Activated T-cell treated with anti-CD3 and anti-CD28 coated beads, Interleukin-2, amount 50 U/mL, for 48 hours (primary cell): ENCODE results near the gene KPNA4.
A peak's percentile ranks its signal among the peaks of the same experiment; 100 is the strongest.
"Not testable (repeated sequence)": the region's sequence is repeated elsewhere in the genome, so short reads cannot be mapped to it uniquely, and the experiment has no call there.

Experiments used
- DNase-seq, 2 experiments: peaks; one replicate each; pipeline ENCODE4 v3.0.0-alpha.2; 2020

KPNA4 gene

DNA sequence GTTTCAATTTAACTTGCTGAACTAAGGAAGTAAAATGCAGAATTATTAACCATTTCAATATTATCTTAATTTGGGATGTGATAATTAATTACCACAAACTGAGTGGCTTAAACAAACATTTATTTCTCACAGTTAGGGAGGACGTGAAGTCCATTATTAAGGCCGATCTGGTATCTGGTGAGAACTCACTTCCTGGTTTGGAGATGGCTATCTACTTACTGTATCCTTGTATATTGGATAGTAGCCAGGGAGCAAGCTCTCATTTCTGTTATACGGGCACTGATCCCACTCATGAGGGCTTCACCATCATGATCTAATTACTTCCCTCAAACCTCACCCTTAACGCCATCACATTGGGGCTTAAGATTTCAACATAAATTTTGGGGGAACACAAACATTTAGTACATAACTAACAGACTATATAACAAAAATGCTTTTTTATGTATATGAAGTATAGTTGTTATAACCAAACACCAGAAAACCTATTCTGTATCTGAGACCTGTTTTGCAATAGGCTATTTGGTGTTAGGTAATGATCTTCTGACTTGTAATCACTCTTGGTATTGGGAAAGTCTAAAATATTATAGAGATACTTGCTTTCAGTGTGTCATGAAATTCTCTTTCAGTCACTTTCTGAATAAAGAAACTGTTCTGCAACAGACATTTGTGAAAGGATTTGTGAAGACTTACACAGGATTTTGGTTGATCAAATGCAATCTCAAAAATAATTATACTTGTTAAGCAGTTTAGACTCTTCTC is 4.7 kb upstream of the KPNA4 start:
- no peak for DNase-seq

DNA sequence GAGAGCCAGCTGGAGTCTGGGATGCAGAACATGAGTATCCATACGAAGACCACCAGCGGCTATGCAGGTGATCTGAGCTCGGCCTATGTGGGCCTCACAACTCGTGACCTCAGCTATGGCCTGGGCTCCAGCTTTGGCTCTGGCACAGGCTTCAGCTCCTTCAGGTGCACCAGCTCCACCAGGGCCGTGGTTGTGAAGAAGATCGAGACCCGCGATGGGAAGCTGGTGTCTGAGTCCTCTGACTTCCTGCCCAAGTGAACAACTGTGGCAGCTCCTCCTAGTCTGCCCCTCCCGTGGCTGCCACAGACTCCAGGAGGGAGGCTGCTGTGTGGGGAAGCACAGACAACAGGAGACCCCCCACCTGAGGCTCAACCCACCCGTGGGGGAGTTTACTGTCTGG is 3.6 kb upstream of the KPNA4 start:
- DNase-seq = no peak

DNA sequence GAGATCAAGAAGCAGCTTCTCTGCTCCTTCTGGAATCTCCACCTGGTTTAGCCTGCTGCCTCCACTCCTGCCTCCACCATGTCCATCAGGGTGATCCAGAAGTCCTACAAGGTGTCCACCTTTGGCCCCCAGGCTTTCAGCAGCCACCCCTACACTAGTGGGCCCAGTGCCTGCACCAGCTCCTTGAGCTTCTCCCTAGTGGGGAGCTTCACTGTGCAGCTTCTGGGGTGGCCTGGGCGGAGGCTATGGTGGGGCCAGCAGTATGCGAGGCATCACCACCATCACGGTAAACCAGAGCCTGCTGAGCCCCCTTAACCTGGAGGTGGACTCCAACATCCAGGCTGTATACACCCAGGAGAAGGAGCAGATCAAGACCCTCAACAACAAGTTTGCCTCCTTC is 2.4 kb upstream of the KPNA4 start:
- DNase-seq = no peak

DNA sequence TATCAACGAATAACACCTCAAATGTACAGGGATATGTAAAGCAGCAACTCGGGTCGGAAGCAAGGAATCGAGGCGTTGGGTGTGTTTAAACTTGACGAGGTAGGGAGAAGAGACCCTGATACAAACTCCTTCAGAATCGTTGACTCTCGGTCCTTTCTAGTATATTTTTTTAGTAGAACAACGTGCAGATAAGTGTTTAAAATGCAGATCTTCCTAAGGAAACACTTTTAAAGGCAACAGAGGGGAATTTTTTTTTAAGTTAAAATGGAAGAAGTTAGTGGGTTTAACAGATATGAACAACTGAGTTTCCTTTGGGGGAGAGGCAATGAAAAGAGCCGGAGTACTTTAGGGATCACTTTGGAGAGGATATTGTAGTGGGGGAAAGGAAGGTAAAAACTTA is 1.1 kb upstream of the KPNA4 start:
- DNase-seq = no peak

DNA sequence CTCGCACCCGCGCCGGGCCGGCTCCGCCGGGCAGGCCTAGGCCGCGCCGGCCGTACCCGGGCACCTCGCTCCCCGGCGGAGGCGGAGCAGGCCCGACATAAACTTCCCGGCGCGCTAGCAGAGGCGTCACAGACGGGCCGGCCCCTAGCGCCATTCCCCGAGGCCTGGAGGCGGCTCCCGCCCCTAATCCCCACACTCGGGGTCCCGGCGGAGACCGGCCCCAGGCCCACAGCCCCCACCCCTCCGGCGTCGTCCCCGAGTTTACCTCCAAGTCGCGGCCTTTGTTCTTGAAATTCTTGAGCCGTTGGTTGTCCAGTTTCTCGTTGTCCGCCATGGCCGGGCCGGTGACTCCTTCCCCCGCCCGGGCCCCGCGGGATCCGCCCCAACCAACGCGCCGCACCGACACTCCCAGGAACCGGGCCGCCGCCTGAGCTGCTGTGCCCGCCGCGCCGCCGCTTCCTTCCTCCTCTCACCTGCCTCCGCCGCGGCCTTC is 376 bp downstream of the KPNA4 start:
- DNase-seq = peak in 1 of 2 experiments; percentile 81

DNA sequence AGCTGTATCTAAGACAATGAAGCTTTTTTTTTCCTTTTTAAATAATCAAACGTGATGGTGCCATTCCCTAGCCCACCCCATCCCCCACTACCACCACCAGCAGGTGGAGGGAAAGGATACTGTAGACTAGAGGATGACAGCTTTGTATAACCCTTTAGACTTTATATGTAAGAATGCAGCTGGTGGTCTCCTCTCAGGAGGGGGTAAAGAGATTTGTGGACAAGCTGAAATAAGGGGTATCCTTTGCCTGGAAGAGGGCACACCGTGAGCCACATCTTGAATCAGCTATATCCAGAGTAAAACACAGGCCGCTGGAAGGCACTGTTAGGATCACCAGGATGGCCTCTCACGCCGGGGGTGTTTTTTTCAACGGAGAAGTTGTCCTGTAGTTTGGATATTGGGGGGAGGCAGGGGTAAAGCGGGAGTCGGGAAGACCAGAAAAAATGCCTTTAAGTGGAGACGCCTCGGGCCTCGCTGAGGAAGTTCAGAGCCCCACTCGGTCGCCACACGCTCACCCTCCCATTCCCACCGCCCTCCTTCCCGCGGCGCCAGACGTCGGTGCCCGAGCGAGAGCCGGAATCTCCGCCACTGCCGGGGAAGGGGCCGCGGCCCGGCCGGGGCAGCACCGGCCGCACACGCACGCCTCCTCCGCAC is 986 bp downstream of the KPNA4 start:
- peak in 1 of 2 experiments; percentile 27 for DNase-seq

DNA sequence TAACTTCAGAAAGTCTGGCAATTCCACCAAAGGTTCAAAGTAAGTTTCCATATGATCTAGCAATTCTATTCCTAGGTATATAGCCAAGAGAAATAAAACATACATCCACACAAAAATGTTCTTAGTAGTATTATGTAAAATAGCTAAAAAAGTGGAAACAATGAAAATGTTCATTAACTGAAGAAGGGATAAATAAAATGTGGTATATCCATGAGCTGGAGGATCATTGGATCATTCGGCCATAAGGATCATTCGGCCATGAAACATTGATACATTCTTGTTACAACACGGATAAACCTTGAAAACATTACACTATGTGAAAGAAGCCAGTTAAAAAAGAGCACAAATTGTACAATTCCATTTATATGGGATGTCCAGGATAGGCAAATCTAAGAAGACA is 2.4 kb downstream of the KPNA4 start:
- DNase-seq = no peak

DNA sequence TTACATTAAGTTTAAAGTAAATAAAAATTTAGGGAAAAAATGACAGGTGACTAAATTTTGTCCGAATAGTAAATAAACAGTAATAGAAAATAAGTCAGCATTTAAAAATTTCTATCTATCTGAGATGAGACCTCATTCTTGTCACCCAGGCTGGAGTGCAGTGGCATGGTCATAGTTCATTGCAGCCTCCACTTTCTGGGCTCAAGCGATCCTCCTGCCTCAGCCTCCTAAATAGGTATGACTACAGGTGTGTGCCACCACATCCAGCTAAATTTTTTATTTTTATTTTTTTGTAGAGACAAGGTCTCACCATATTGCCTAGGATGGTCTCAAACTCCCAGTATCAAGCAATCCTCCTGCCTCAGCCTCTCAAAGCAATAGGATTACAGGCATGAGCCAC is 7.8 kb downstream of the KPNA4 start:
- DNase-seq = no peak

DNA sequence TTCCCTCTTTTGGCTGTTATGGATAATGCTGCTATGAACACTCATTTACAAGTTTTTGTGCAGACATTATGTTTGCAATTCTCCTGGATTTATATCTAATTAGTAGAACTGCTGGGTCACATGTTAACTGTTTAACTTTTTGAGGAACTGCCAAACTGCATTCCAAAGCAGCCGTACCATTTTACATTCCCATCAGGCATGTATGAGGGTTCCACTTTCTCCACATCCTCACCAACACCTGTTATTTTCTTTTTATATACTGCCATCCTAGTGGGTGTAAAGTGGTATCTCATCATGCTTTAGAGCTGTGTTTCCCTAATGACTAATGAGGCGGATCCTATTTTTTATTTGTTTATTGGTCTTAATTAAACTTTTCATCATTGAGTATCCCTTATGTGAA is 9.2 kb downstream of the KPNA4 start:
- no peak for DNase-seq

DNA sequence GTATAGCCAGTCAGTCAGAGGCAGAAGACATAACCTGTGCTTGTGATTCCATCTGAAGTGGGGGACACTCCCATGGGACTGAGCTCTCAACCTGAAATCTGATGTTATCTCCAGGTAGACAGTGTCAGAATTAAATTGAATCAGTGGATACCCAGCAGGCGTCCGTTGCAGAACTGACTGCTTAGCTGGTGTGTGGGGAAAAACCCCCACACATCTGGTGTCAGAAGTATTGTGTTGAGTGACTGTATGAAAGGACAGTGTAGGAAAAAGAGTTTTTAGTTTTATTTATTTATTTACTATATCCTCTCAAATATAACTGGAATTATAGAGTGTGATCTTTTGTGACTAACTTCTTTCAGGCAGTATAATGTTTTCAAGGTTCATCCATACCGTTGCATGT is 10.4 kb downstream of the KPNA4 start:
- DNase-seq = no peak

DNA sequence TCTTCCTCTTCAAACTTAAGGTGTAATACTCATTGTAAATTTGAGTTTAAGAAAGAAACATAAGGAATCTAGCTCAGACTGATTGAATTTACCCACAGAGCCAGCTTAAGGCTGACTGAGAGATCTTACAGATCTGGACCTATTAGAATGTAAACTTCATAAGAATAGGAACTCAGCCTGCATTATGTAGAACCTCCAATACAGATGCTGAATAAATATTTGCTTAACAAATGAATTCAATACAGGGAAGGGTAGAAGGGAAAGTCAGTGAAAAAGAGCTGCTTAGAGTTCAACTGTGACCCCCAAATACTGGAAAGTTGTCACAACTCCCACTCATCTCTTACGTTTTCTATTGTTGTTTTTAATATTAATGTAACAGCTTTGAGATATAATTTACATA is 11.5 kb downstream of the KPNA4 start:
- no peak for DNase-seq

DNA sequence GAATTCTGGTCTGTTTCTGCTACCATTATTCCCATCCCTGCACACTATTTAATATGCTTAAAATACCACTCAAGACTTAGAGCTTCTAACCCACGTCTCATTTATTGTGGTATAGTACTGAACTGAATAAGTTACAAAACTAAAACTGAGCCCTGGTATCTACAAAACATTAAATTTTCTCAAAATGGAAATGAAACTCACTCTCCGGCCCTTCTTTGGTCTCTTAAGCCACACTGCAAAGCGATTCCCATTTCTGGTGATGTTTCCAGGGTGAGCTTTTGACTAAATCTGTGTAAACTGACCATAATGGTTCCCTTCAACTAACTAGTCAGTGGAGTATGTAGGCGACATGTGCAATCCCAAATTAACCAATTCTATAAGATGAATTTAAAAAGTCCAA is 18.6 kb downstream of the KPNA4 start:
- DNase-seq = no peak

DNA sequence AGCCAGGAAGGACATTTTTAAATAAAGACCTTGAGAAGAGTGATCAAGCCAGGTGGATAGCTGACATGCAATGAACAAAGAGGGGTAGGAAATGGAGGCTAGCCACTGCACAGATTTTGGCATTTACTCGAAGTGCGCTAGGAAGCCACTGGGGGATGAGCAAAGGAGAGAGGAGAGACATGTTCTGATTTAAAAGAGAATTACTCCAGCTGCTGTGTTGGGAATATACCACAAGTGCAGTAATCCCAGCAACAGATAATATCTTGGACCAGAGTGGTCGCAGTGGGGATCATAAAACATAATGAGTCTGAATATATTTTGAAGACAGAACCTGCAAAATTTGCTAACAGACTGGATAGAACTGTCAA is 19.9 kb downstream of the KPNA4 start:
- DNase-seq = no peak

DNA sequence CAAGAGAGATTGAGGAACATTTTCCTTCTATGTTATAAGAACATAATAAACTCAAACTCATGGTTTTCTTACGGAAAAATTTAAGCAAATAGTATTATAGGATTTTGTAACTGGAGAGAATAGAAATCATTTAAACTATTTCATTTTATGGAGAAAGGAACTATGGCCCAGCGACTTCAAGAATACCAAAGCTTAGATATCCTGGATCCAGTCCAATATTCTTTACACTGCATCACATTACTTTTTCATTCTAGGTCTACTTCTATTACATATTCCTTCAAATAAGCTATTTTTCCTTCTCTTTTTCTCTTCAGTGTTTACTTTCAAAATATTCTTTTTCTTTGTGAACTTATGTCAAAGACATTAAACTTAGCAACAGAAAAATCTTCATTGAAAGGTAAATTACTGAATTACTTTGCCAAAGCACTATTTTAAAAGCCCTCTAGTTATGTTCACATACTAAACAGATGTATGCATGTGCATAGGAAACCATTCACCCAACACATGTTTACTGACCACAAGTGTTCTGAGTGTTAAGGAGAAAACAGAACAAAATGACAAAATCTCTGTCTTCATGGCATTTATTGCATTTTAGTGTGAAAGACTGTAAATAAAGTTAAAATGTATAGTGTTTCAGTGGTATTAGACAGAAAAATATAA is 20.4 kb downstream of the KPNA4 start:
- DNase-seq = no peak

DNA sequence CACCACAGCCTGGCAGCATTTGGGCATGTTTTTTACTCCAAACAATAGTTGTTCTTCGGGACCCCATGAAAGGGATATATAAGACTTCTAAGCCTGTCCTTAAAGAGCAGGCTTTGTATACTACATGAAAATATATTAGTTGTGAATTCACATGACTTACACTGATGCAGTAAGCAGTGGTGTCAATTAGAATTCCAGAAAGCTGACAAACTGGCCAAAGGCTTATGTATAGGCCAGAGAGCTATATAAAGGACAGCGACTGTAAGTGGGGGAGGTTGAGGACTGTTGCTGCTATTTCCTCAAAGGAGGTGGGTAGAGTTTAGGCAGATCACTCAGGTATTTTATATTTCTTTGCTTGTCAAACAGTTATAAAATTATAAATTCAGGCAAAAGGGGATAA is 24.8 kb downstream of the KPNA4 start:
- DNase-seq = no peak

DNA sequence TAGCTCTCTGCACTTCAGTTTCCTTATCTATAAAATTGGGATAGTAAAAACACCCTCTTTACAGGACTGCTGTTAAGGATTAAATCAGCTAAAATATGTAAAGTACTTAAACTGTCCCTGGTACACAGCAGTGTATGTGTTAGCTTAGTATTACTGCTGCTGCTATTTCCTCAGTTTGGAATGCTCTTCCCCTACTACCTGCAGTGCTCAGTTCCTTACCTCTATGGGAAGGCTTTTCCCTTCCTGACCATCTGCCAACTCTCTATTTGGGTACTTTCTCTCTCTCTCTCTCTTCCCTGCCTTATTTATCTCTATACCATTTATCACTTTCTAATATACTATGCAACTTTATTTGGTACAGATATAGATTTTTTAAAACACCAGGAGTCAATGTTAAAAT is 26.5 kb downstream of the KPNA4 start:
- DNase-seq = no peak

DNA sequence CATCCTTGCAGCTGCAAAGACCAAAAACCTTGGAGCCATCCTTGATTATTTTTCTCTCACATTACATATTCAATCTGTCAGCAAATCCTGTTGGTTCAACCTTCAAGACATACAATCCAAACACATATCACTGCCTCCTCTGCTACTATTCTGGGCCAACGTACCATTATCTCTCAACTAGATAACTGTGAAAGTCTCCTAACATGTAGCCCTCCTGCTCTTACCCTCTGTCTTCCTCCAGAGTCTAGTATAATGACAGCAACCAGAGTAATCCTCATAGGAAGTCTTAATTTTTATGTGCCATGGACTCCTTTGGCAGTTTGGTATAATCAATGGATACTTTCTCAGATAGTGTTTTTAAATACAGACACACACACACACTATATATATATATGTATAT is 27.6 kb downstream of the KPNA4 start:
- no peak for DNase-seq

DNA sequence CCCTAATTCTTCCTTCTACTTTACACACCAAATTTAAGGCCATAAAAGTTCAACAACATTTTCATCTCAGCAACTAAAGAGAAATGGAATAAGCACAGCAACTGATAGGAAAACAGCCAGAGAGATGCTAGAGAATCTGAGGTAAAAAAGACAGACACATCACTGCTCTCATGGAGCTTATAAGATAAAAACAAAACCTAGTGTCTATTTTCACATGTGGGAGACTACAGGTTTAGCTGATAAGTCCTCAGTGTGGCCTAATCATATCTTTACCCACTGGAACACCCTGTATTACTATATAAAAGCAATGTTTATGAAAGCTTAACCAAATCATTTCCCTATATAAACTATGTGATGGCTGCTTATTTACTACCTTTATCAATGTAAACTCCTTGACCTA is 33.0 kb downstream of the KPNA4 start:
- DNase-seq = no peak

DNA sequence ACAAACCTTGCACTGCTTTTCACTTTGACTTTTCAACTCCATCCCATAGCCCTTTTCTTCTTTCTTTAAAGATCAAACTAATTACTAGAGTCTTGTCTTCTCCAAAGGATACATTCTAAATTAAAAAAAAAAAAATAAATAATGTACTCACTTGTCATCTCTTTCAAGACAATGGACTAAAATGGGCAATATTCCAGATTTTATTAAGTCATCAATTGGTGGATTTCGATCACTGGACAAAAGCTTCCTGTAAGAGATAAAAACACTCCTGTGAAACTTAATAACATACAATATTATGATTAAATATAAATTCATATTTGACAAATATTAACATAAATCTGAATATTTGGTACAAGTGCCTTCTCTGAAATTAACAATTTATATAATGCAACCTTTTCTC is 34.1 kb downstream of the KPNA4 start:
- DNase-seq = no peak

DNA sequence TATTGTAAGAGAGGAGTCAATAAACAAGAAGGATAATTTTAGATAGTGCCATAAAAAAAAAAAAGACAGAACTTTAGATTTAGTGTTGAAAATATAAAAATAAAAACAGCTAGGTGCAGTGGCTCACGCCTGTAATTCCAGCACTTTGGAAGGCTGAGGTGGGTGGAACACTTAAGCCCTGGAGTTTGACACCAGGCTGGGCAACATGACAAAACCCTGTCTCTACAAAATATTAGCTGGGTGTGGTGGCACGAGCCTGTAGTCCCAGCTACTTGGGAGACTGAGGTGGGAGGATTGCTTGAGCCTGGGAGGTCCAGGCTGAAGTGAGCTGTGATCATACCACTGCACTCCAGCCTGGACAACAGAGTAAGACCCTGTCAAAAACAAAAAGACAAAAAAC is 49.0 kb downstream of the KPNA4 start:
- DNase-seq = not testable (repeated sequence)

DNA sequence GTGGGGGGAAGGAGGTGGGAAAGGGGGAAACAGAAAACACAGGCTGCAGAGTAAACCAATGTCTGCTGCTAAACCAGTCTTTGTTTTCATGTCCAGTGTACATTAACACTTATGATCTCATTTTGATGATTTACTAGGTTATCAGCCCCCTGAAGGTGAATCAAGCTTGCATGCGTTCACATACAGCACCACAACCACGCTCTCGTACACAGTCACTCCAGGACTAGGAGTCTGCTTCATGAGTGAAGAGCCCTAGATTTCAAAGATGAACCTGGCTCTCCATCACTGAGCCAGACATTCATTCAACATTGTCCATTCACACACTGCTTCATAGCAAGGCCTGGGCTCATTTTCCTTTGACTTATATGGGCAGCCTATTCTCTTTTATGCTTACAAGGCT is 64.0 kb downstream of the KPNA4 start:
- no peak for DNase-seq

DNA sequence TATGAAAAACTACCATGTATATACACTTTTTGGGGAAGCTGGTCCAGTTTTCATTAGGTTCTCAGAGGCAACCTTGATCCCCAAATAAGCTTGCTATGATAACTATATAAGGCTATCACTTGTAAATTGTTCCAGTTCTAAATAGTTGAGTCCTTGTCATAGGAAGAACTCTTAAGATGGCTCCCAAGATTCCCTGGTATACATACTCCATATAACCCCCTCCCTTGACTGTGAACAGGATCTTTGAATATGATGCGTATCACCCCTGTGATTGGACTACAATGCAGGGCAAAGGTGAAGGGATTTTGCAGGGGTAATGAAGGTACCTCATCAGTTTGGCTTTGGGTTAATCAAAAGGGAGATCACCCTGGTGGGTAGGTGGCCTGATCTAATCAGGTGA is 67.2 kb downstream of the KPNA4 start:
- no peak for DNase-seq

DNA sequence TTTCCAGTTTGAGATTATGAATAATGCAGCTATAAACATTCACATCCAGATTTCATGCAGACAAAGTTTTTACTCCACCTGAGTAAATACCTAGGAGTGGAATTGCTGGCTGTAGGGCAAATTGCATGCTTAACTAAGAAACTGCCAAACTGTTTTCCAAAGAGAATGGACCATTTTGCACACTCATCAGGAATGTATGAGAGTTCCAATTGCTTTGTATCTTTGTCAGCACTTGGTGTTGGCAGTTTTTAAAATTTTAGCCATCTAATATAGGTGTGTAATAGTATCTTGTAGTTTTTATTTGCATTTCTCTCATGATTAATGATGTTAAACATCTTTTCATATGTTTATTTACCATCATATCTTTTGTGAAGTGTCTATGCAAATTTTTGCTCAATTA is 75.2 kb downstream of the KPNA4 start:
- DNase-seq = no peak

DNA sequence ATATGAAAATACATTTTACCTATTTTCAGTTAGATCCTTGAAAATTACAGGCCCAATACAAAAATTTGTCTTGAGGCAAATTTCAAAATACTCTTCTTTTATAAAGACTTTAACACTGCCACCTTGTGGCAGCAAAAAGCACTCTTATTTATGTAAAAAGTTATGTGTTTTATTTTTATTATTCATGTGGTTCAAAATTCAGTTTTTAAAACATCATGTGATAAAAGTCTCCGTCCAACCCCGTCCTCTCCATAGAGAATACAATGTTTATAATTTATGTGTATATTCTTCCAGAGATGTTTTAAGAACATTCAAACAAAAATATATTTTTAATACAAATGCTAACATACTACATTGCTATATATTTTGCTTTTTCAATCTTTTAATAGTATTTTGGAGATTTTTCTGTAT is 78.9 kb downstream of the KPNA4 start:
- no peak for DNase-seq
